Right atrium auricular region (tissue), 2 donors: ENCODE data around the gene NLRC5. TPM values are rescaled to one million over a fixed set of nuclear protein-coding genes. Genes with fewer than 3 reads are reported as not detected.
"Not testable (repeated sequence)": the region's sequence is repeated elsewhere in the genome, so short reads cannot be mapped to it uniquely, and the experiment has no call there.

Source experiments
- DNase-seq: peaks from one replicate; pipeline ENCODE4 v3.0.0-alpha.2; 2019; ENCODE audit warnings: low spot score
- H3K27ac ChIP-seq, 2 donors: fragments of 200-600 bp; sonication (generic); 1 replicate in 1 of 2; 2 replicates in 1 of 2; pipeline ENCODE4 v1.5.1; 2016 to 2019
- H3K27me3 ChIP-seq, 2 donors: fragments of 200-600 bp; sonication (generic); one replicate each; pipeline versions ENCODE4 v1.5.1 to v1.6.0; 2017 to 2019
- H3K36me3 ChIP-seq: fragments of 200-600 bp; sonication (generic); one replicate; pipeline ENCODE4 v1.5.1; 2016
- H3K4me1 ChIP-seq, 2 donors: fragments of 200-600 bp; sonication (generic); one replicate each; pipeline versions ENCODE4 v1.5.1 to v1.6.0; 2017 to 2019
- H3K4me3 ChIP-seq, 2 donors: fragments of 200-600 bp; sonication (generic); 1 replicate in 1 of 2; 2 replicates in 1 of 2; pipeline ENCODE4 v1.5.1; 2017 to 2019; ENCODE audit warnings: mild to moderate bottlenecking in 1 of 2, moderate library complexity in 1 of 2
- H3K9me3 ChIP-seq, 2 donors: fragments of 200-600 bp; sonication (generic); one replicate each; pipeline ENCODE4 v1.5.1; 2019
- CTCF ChIP-seq, 2 donors: fragments of 200-600 bp; sonication (generic); IDR thresholded peaks; one replicate each; pipeline ENCODE4 v1.5.1; 2019; ENCODE audit warnings: antibody characterized with exemption in 2 of 2
- total RNA-seq, 2 donors: library from RNA; depleted of rRNA; stranded (reverse); fragments of >200 nt; gene quantifications; one replicate each; pipeline ENCODE4 v1.1.0, GENCODE V29; 2016

Gene NLRC5
- total RNA-seq, 2 donors from 2014 or later: 8.0 to 9.7 TPM

GRCh38 chr16:57004387-57005250, 15.3 kb downstream of the NLRC5 start:
- Histone ChIP-seq H3K27me3 (no peaks in the 10 kb centered on the region), H3K9me3 (no peaks in the 10 kb centered on the region), H3K27ac (no peak overlapping the region), H3K36me3 (no peaks in the 10 kb centered on the region), H3K4me3 (no peak overlapping the region), H3K4me1 (peaks cover 0 to 16% of the 10 kb centered on the region in 2 donors)
- no peak for DNase-seq
- no peak for TF ChIP-seq CTCF (IDR thresholded peaks at IDR 0.05)

GRCh38 chr16:57005597-57005996, 16.2 kb downstream of the NLRC5 start:
- not testable (repeated sequence) for H3K27me3 ChIP-seq, H3K36me3 ChIP-seq, H3K4me3 ChIP-seq, H3K4me1 ChIP-seq, DNase-seq, H3K27ac ChIP-seq, H3K9me3 ChIP-seq

- Histone ChIP-seq H3K27me3 (no peaks in the 10 kb centered on the region), H3K4me1 (no peaks in the 10 kb centered on the region), H3K4me3 (no peak overlapping the region), H3K36me3 (no peaks in the 10 kb centered on the region), H3K9me3 (no peaks in the 10 kb centered on the region), H3K27ac (no peak overlapping the region)
- DNase-seq: no peak
- no peak for TF ChIP-seq CTCF (IDR thresholded peaks at IDR 0.05)
These were observed 17.7 kb downstream of the NLRC5 start for GRCh38 chr16:57007050-57007449.

GRCh38 chr16:57007530-57007929, 18.2 kb downstream of the NLRC5 start:
- H3K27me3 ChIP-seq: no peaks in the 10 kb centered on the region
- no peak overlapping the region for H3K27ac ChIP-seq
- no peak overlapping the region for H3K4me3 ChIP-seq
- TF ChIP-seq CTCF (IDR thresholded peaks at IDR 0.05): no peak
- H3K4me1 ChIP-seq: no peaks in the 10 kb centered on the region
- no peaks in the 10 kb centered on the region for H3K36me3 ChIP-seq
- H3K9me3 ChIP-seq: no peaks in the 10 kb centered on the region
- DNase-seq: no peak

GRCh38 chr16:57008440-57008839, 19.1 kb downstream of the NLRC5 start:
- Histone ChIP-seq H3K27me3 (no peaks in the 10 kb centered on the region), H3K4me3 (no peak overlapping the region), H3K9me3 (no peaks in the 10 kb centered on the region), H3K36me3 (no peaks in the 10 kb centered on the region), H3K4me1 (no peaks in the 10 kb centered on the region), H3K27ac (no peak overlapping the region)
- DNase-seq: no peak
- TF ChIP-seq CTCF (IDR thresholded peaks at IDR 0.05): no peak

- Histone ChIP-seq H3K36me3 (no peaks in the 10 kb centered on the region), H3K27me3 (no peaks in the 10 kb centered on the region), H3K4me3 (no peak overlapping the region), H3K4me1 (no peaks in the 10 kb centered on the region), H3K27ac (no peak overlapping the region), H3K9me3 (no peaks in the 10 kb centered on the region)
- no peak for DNase-seq
- no peak for TF ChIP-seq CTCF (IDR thresholded peaks at IDR 0.05)
These were observed 20.4 kb downstream of the NLRC5 start for GRCh38 chr16:57009643-57010170.
